GM19238 (cell line): ENCODE results near the gene CHURC1.

ENCODE experiments used
- DNase-seq: peaks from one replicate; pipeline ENCODE4 v3.0.0; 2011; ENCODE audit warnings: low spot score; ENCODE audit not compliant: insufficient read length

The CHURC1 gene

GRCh38 chr14:64955297-64955696 is 41.0 kb downstream of the CHURC1 start:
- DNase-seq: no peak

- no peak for DNase-seq
Observed at GRCh38 chr14:64956697-64957406, 42.6 kb downstream of the CHURC1 start.

GRCh38 chr14:64958201-64958600 is 43.9 kb downstream of the CHURC1 start:
- no peak for DNase-seq

GRCh38 chr14:64958743-64959142 is 44.5 kb downstream of the CHURC1 start:
- DNase-seq: no peak

- DNase-seq: no peak
Observed at GRCh38 chr14:64960762-64961276, 46.6 kb downstream of the CHURC1 start.

- DNase-seq: no peak
Observed at GRCh38 chr14:64963611-64964010, 49.4 kb downstream of the CHURC1 start.

GRCh38 chr14:64965356-64966000 is 51.2 kb downstream of the CHURC1 start:
- no peak for DNase-seq

GRCh38 chr14:64966976-64967375 is 52.7 kb downstream of the CHURC1 start:
- no peak for DNase-seq

GRCh38 chr14:64968167-64968566 is 53.9 kb downstream of the CHURC1 start:
- no peak for DNase-seq

- DNase-seq: no peak
Observed at GRCh38 chr14:64968651-64969050, 54.4 kb downstream of the CHURC1 start.

GRCh38 chr14:64970041-64970440 is 55.8 kb downstream of the CHURC1 start:
- DNase-seq: no peak

- no peak for DNase-seq
Observed at GRCh38 chr14:64970776-64971477, 56.7 kb downstream of the CHURC1 start.

GRCh38 chr14:64971491-64971942 is 57.3 kb downstream of the CHURC1 start:
- no peak for DNase-seq

- DNase-seq: peak; percentile 53
Observed at GRCh38 chr14:64971943-64972791, 57.9 kb downstream of the CHURC1 start, which contains the start of gene RAB15. Gene RAB15, minus strand, starts transcription at chr14:64972336. Its CDS starts 260 bp downstream, at chr14:64972076.

- DNase-seq: no peak
Observed at GRCh38 chr14:64973026-64973442, 58.8 kb downstream of the CHURC1 start.

- DNase-seq: no peak
Observed at GRCh38 chr14:64973826-64974225, 59.6 kb downstream of the CHURC1 start.

- DNase-seq: no peak
Observed at GRCh38 chr14:64974563-64974962, 60.3 kb downstream of the CHURC1 start.

- DNase-seq: no peak
Observed at GRCh38 chr14:64979336-64980074, 65.2 kb downstream of the CHURC1 start.

GRCh38 chr14:64983439-64984310 is 69.4 kb downstream of the CHURC1 start:
- no peak for DNase-seq
